IMR-90 (cell line): ENCODE measurements around the gene SLC35B2. TPM values are rescaled to one million over a fixed set of nuclear protein-coding genes. Genes with fewer than 3 reads are reported as not detected.

Experiments used
- ATAC-seq: fragments of 200-7000 bp; cut with Tn5 transposase; 2 replicates; pipeline ENCODE4 v1.9.1; 2020; ENCODE audit warnings: low read depth, mild to moderate bottlenecking, moderate library complexity
- BruUV-seq: library from RNA; stranded (reverse); fragments of 400-500 nt; replicated peaks from 2 replicates; lab custom pipeline; 2021; lab: Mats Ljungman, UMichigan
- CTCF ChIA-PET: fragments of 300-600 bp; formaldehyde crosslinking; extraction: SDS; loops from one replicate; lab custom pipeline; 2021; ENCODE audit warnings: antibody characterized with exemption; lab: Yijun Ruan, JAX
- POLR2A ChIA-PET: fragments of 300-600 bp; sonication (Branson Sonifier 250); formaldehyde crosslinking; loops from one replicate; lab custom pipeline; 2022; ENCODE audit warnings: antibody characterized with exemption; ENCODE audit not compliant: unreplicated experiment; lab: Charles Lee
- DNase-seq: peaks from one replicate; pipeline ENCODE4 v3.0.0; 2013
- H2AFZ ChIP-seq: replicated peaks from 2 replicates; pipeline ENCODE3; 2013; ENCODE audit warnings: low read length, mild to moderate bottlenecking; ENCODE audit not compliant: poor library complexity
- H2AK5ac ChIP-seq: 2 replicates; pipeline ENCODE4 v1.6.1; 2013; ENCODE audit warnings: low read depth, low read length, inconsistent platforms
- H2AK9ac ChIP-seq: replicated peaks from 2 replicates; pipeline ENCODE3; 2013; ENCODE audit warnings: mild to moderate bottlenecking, low read depth, low read length, moderate library complexity; ENCODE audit not compliant: poor library complexity
- H2BK120ac ChIP-seq: 2 replicates; pipeline ENCODE4 v1.6.1; 2013; ENCODE audit warnings: low read depth, low read length, inconsistent platforms
- H2BK15ac ChIP-seq: 3 replicates; pipeline ENCODE4 v1.6.1; 2013; ENCODE audit warnings: low read depth, low read length, inconsistent platforms
- H2BK20ac ChIP-seq: 2 replicates; pipeline ENCODE4 v1.6.1; 2013; ENCODE audit warnings: low read depth, mild to moderate bottlenecking, inconsistent platforms, low read length, moderate library complexity
- H2BK5ac ChIP-seq: 2 replicates; pipeline ENCODE4 v1.6.1; 2013; ENCODE audit warnings: mild to moderate bottlenecking, low read depth, low read length, inconsistent platforms; ENCODE audit not compliant: poor library complexity, severe bottlenecking
- H3K14ac ChIP-seq: replicated peaks from 2 replicates; pipeline ENCODE4 v1.6.1; 2013; ENCODE audit warnings: low read depth, low read length, inconsistent platforms
- H3K18ac ChIP-seq: 2 replicates; pipeline ENCODE4 v1.6.1; 2013; ENCODE audit warnings: low read depth, low read length, control low read depth
- H3K23ac ChIP-seq: 2 replicates; pipeline ENCODE4 v1.6.1; 2013; ENCODE audit warnings: low read depth, low read length, inconsistent platforms
- H3K27ac ChIP-seq: 2 replicates; pipeline ENCODE4 v1.5.1; 2013; ENCODE audit warnings: mild to moderate bottlenecking, control low read depth, low read length; ENCODE audit not compliant: insufficient read depth
- H3K27me3 ChIP-seq: 2 replicates; pipeline ENCODE4 v1.6.1; 2013; ENCODE audit warnings: low read length; ENCODE audit not compliant: control insufficient read depth, insufficient read depth
- H3K36me3 ChIP-seq: 2 replicates; pipeline ENCODE4 v1.6.1; 2013; ENCODE audit warnings: low read length, mixed read lengths; ENCODE audit not compliant: control insufficient read depth, insufficient read depth
- H3K4ac ChIP-seq: 2 replicates; pipeline ENCODE4 v1.6.1; 2013; ENCODE audit warnings: low read depth, low read length, inconsistent platforms
- H3K4me1 ChIP-seq: 2 replicates; pipeline ENCODE4 v1.6.1; 2013; ENCODE audit warnings: low read length, mixed read lengths; ENCODE audit not compliant: control insufficient read depth, insufficient read depth
- H3K4me2 ChIP-seq: 2 replicates; pipeline ENCODE4 v1.6.1; 2013; ENCODE audit warnings: low read depth, mild to moderate bottlenecking, control low read depth, low read length, moderate library complexity
- H3K4me3 ChIP-seq: 2 replicates; pipeline ENCODE4 v1.5.1; 2013; ENCODE audit warnings: low read depth, mild to moderate bottlenecking, control low read depth, low read length, moderate library complexity; ENCODE audit not compliant: insufficient read depth
- H3K56ac ChIP-seq: 2 replicates; pipeline ENCODE4 v1.6.1; 2013; ENCODE audit warnings: low read length, inconsistent platforms; ENCODE audit not compliant: insufficient read depth; ENCODE audit errors: extremely low read depth
- H3K79me1 ChIP-seq, 2 experiments: 2 replicates each; pipeline ENCODE4 v1.6.1; 2013; ENCODE audit warnings: low read length in 2 of 2, inconsistent platforms in 1 of 2, low read depth in 1 of 2
- H3K9ac ChIP-seq: 2 replicates; pipeline ENCODE4 v1.6.1; 2013; ENCODE audit warnings: low read depth, low read length, control low read depth
- H3K9me1 ChIP-seq: 2 replicates; pipeline ENCODE4 v1.6.1; 2013; ENCODE audit warnings: low read length, inconsistent platforms; ENCODE audit not compliant: insufficient read depth
- H3K9me3 ChIP-seq: 2 replicates; pipeline ENCODE4 v1.6.1; 2013; ENCODE audit warnings: low read length; ENCODE audit not compliant: control insufficient read depth, insufficient read depth
- H4K20me1 ChIP-seq: 2 replicates; pipeline ENCODE4 v1.6.1; 2013; ENCODE audit warnings: low read length, inconsistent platforms; ENCODE audit not compliant: insufficient read depth
- H4K5ac ChIP-seq: 2 replicates; pipeline ENCODE4 v1.6.1; 2013; ENCODE audit warnings: mild to moderate bottlenecking, low read depth, low read length, control low read depth
- H4K8ac ChIP-seq, 2 experiments: 2 replicates each; pipeline ENCODE4 v1.6.1; 2013; ENCODE audit warnings: low read depth in 2 of 2, low read length in 2 of 2, control low read depth in 1 of 2, inconsistent platforms in 1 of 2
- H4K91ac ChIP-seq: 2 replicates; pipeline ENCODE4 v1.6.1; 2013; ENCODE audit warnings: low read depth, low read length, inconsistent platforms; ENCODE audit not compliant: insufficient read depth
- BHLHE40 ChIP-seq: fragments of 150-350 bp; IDR thresholded peaks from 2 replicates; pipeline ENCODE4 v1.6.1; 2016; ENCODE audit warnings: mild to moderate bottlenecking, low read depth, low read length
- CEBPB ChIP-seq: IDR thresholded peaks from 2 replicates; pipeline ENCODE4 v1.6.1; 2012; ENCODE audit warnings: low read depth, low read length, improper control_type of control experiment
- FOS ChIP-seq: fragments of 150-350 bp; IDR thresholded peaks from 2 replicates; pipeline ENCODE4 v1.6.1; 2016; ENCODE audit warnings: low read depth, low read length
- MAFK ChIP-seq: IDR thresholded peaks from 2 replicates; pipeline ENCODE4 v1.6.1; 2012; ENCODE audit warnings: low read depth, low read length, improper control_type of control experiment
- MAZ ChIP-seq: IDR thresholded peaks from 2 replicates; pipeline ENCODE4 v1.6.1; 2012; ENCODE audit warnings: low read depth, mild to moderate bottlenecking, low read length, improper control_type of control experiment, moderate library complexity, borderline replicate concordance
- MXI1 ChIP-seq: IDR thresholded peaks from 2 replicates; pipeline ENCODE4 v1.6.1; 2012; ENCODE audit warnings: low read depth, mild to moderate bottlenecking, low read length, moderate library complexity, borderline replicate concordance
- POLR2A ChIP-seq: IDR thresholded peaks from 2 replicates; pipeline ENCODE4 v1.6.1; 2012; ENCODE audit warnings: mild to moderate bottlenecking, low read depth, low read length
- RAD21 ChIP-seq: IDR thresholded peaks from 2 replicates; pipeline ENCODE4 v1.6.1; 2012; ENCODE audit warnings: low read length, improper control_type of control experiment
- RCOR1 ChIP-seq: IDR thresholded peaks from 2 replicates; pipeline ENCODE4 v1.6.1; 2012; ENCODE audit warnings: mild to moderate bottlenecking, low read length, improper control_type of control experiment; ENCODE audit not compliant: insufficient replicate concordance
- RFX5 ChIP-seq: IDR thresholded peaks from 2 replicates; pipeline ENCODE4 v1.8.0; 2012; ENCODE audit warnings: low read depth, mild to moderate bottlenecking, low read length, moderate library complexity
- SMC3 ChIP-seq: fragments of 150-350 bp; IDR thresholded peaks from 2 replicates; pipeline ENCODE4 v1.6.1; 2016; ENCODE audit warnings: low read depth, mild to moderate bottlenecking, antibody characterized with exemption, low read length, moderate library complexity
- WGBS, 2 experiments: methylation state at CpG; one replicate each; pipeline versions ENCODE4 v1.1.5 to v1.1.7; 2013; ENCODE audit warnings: missing lambda C conversion rate in 2 of 2; ENCODE audit not compliant: insufficient read length in 1 of 2; ENCODE audit errors: extremely low coverage in 2 of 2; 5-methylcytosine and 5-hydroxymethylcytosine counted together
- dilution Hi-C: fragments of 300-500 bp; cut with HindIII; formaldehyde crosslinking; loops from one replicate; pipeline ENCODE4 v1.14.3; 2018; ENCODE audit warnings: low sequenced_read_pairs; ENCODE audit not compliant: unreplicated experiment
- in situ Hi-C: fragments of 300-500 bp; cut with MboI; formaldehyde crosslinking; loops from 3 replicates; pipeline ENCODE4 v1.14.3; 2019; ENCODE audit warnings: low sequenced_read_pairs, inconsistent platforms, mixed read lengths
- intact Hi-C: fragments of 100-400 bp; cut with micrococcal nuclease; formaldehyde crosslinking; loops from 2 replicates; pipeline ENCODE4 v1.10.0; 2022
- polyA plus RNA-seq, 3 experiments: library from polyadenylated mRNA; depleted of rRNA; stranded (reverse); fragments of >200 nt; gene quantifications; 2 replicates each; pipeline ENCODE4 v1.2.3, GENCODE V29; 2012; ENCODE audit warnings: low replicate concordance in 1 of 3
- total RNA-seq: library from RNA; depleted of rRNA; stranded (reverse); fragments of >200 nt; gene quantifications from 2 replicates; pipeline ENCODE4 v1.2.3, GENCODE V29; 2012
- TF ChIP-seq, protein P1 (sequence below): fragments of 150-350 bp; IDR thresholded peaks from 2 replicates; pipeline ENCODE4 v1.6.1; 2017; ENCODE audit warnings: mild to moderate bottlenecking, antibody characterized with exemption, low read length, low read depth
- TF ChIP-seq, protein P2 (sequence below): fragments of 150-350 bp; IDR thresholded peaks from 2 replicates; pipeline ENCODE4 v1.6.1; 2016; ENCODE audit warnings: low read depth, mild to moderate bottlenecking, low read length, moderate library complexity, borderline replicate concordance
- TF ChIP-seq, protein P3 (sequence below): conservative IDR thresholded peaks from 2 replicates; pipeline ENCODE4 v1.5.1; 2012; ENCODE audit warnings: mild to moderate bottlenecking, low read depth, low read length, improper control_type of control experiment

SLC35B2 gene
- total and polyA plus RNA-seq, 2 of the 4 experiments (the other 2 are of a cell fraction) = 51.4 to 89.9 TPM

DNA sequence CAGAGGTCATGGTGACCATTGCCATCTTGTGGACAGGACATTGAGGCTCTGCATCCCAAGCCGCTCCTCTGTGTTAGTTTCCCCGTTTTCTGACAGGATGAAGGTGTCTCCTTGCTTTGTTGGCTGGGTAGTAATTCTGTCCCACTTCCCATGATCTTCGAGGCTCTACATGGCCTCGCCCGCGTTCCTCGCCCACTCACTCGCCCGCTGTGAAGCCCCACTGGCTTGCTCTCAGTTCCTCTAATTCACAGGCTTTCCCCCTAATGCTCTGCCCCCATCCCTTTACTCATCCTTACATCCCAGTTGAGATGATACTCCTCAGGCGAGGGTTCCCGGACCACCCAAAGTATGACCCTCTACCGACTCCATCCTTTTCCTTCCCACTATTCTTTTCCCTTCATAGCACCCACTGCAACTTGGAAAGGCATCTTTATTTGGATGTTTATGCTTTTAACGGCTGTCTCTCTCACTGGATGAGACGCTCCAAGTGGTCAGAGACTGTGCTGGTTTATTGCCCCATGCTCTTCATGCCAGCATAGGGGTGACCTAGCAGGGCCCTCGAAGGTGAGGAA is 511 bp upstream of the SLC35B2 start:
- peak overlapping the region; percentile 83 for H3K18ac ChIP-seq
- peak overlapping the region; percentile 94 for H2BK120ac ChIP-seq
- H3K4me3 ChIP-seq = peak overlapping the region; percentile 94
- peaks cover 36% of the 10 kb centered on the region for H3K36me3 ChIP-seq
- in situ Hi-C loops (no loop called here), dilution Hi-C loops (no loop called here), intact Hi-C loops (no loop called here)
- peak overlapping the region; percentile 99 for H3K23ac ChIP-seq
- H2AK9ac ChIP-seq = peak overlapping the region; percentile 80
- peak overlapping the region; percentile 86; the same call in 1 of the 2 replicates for H2AK5ac ChIP-seq
- H4K20me1 ChIP-seq = peaks cover 39% of the 10 kb centered on the region
- DNase-seq (no peak), ATAC-seq (no peak)
- H3K9me3 ChIP-seq = no peaks in the 10 kb centered on the region
- H3K4me1 ChIP-seq = peaks cover 14% of the 10 kb centered on the region
- peak overlapping the region; percentile 94 to 98 for H4K8ac ChIP-seq
- peak overlapping the region; percentile 64 for H4K91ac ChIP-seq
- no peak for TF ChIP-seq BHLHE40
- no peak for TF ChIP-seq MAZ
- no peak for TF ChIP-seq FOS
- no peak for TF ChIP-seq MAFK
- no peak for TF ChIP-seq SMC3
- TF ChIP-seq, protein P1, sequence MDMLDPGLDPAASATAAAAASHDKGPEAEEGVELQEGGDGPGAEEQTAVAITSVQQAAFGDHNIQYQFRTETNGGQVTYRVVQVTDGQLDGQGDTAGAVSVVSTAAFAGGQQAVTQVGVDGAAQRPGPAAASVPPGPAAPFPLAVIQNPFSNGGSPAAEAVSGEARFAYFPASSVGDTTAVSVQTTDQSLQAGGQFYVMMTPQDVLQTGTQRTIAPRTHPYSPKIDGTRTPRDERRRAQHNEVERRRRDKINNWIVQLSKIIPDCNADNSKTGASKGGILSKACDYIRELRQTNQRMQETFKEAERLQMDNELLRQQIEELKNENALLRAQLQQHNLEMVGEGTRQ = no peak
- TF ChIP-seq, protein P2, sequence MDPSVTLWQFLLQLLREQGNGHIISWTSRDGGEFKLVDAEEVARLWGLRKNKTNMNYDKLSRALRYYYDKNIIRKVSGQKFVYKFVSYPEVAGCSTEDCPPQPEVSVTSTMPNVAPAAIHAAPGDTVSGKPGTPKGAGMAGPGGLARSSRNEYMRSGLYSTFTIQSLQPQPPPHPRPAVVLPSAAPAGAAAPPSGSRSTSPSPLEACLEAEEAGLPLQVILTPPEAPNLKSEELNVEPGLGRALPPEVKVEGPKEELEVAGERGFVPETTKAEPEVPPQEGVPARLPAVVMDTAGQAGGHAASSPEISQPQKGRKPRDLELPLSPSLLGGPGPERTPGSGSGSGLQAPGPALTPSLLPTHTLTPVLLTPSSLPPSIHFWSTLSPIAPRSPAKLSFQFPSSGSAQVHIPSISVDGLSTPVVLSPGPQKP = no peak
- no peak for TF ChIP-seq RFX5
- no peak for TF ChIP-seq POLR2A
- no peak for TF ChIP-seq RCOR1
- TF ChIP-seq, protein P3, sequence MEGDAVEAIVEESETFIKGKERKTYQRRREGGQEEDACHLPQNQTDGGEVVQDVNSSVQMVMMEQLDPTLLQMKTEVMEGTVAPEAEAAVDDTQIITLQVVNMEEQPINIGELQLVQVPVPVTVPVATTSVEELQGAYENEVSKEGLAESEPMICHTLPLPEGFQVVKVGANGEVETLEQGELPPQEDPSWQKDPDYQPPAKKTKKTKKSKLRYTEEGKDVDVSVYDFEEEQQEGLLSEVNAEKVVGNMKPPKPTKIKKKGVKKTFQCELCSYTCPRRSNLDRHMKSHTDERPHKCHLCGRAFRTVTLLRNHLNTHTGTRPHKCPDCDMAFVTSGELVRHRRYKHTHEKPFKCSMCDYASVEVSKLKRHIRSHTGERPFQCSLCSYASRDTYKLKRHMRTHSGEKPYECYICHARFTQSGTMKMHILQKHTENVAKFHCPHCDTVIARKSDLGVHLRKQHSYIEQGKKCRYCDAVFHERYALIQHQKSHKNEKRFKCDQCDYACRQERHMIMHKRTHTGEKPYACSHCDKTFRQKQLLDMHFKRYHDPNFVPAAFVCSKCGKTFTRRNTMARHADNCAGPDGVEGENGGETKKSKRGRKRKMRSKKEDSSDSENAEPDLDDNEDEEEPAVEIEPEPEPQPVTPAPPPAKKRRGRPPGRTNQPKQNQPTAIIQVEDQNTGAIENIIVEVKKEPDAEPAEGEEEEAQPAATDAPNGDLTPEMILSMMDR = no peak
- TF ChIP-seq RAD21 = no peak
- TF ChIP-seq CEBPB = no peak
- no peak for TF ChIP-seq MXI1
- H3K9me1 ChIP-seq = peaks cover 13% of the 10 kb centered on the region
- peaks cover 14 to 63% of the 10 kb centered on the region in 2 experiments for H3K79me1 ChIP-seq
- 44% methylated on average over 10 of the region's 15 CpGs; no CpG with 5 or more reads in 1 of the 2 experiments for WGBS, 2 experiments
- peak overlapping the region; percentile 97 for H3K4ac ChIP-seq
- peak overlapping the region; percentile 91 for H3K27ac ChIP-seq
- H2AFZ ChIP-seq = peak overlapping the region; percentile 98
- CTCF ChIA-PET = no interaction called here
- peak overlapping the region; percentile 89 for H2BK5ac ChIP-seq
- H2BK15ac ChIP-seq = peak overlapping the region; percentile 72; the same call in 2 of the 3 replicates
- peak overlapping the region; percentile 98 for H3K4me2 ChIP-seq
- peak overlapping the region; percentile 100 for H3K14ac ChIP-seq
- POLR2A ChIA-PET = interaction anchor here (2.0 kb wide), 1 partner anchor 11 kb away, joined by 27 read pairs; the partner anchor contains the start of gene HSP90AB1
- H3K9ac ChIP-seq = peak overlapping the region; percentile 94
- peak overlapping the region; percentile 98 for H4K5ac ChIP-seq
- no peak overlapping the region; the same call in 1 of the 2 replicates for H2BK20ac ChIP-seq
- peak overlapping the region; percentile 61 for H3K56ac ChIP-seq
- H3K27me3 ChIP-seq = no peaks in the 10 kb centered on the region
- BruUV-seq = no TSS peak
